ENCODE results near the gene ATAD3B.
"Not testable (repeated sequence)": the region's sequence is repeated elsewhere in the genome, so short reads cannot be mapped to it uniquely, and the experiment has no call there.

Gene ATAD3B

DNA sequence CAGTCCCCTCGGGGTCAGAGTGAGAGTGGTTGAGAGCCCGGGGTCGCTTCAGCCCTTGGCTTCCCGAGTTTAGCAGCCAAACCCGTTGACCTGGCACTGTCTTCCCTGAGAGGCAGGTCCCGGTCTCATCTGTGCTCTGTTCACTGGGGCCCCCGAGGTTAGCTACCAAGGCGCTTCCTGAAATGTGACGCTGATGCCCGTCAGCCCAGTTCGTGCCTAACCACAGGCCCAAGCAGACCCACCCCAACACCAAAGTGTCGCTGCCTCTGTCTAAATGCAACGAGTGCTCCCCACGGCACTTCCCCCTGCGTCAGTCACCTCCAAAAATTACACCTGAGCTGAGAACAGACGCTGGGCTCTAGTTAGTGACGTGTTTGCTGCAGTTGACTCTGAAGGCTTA is 4.4 kb downstream of the ATAD3B start:
- not testable (repeated sequence) for DNase-seq

DNA sequence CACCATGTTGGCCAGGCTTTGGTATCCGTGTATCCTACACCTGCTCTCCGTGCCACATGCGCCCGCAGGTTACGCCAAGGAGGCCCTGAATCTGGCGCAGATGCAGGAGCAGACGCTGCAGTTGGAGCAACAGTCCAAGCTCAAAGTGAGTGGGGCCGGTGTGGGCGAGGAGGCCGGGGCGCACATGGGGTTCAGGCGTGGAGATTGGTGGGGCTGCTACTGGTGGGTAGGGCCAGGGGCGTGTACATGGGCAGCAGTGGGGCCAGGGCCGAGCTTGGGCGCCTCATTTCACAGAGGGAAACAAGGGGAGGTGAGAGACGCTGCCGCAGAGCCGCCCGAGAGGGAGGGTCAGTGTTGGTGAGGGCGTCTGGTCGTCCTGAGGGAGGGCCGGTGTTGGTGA is 5.6 kb downstream of the ATAD3B start:
- no peak for DNase-seq

- DNase-seq = no peak
Observed at GRCh38 chr1:1479547-1480487, 8.3 kb downstream of the ATAD3B start.

DNA sequence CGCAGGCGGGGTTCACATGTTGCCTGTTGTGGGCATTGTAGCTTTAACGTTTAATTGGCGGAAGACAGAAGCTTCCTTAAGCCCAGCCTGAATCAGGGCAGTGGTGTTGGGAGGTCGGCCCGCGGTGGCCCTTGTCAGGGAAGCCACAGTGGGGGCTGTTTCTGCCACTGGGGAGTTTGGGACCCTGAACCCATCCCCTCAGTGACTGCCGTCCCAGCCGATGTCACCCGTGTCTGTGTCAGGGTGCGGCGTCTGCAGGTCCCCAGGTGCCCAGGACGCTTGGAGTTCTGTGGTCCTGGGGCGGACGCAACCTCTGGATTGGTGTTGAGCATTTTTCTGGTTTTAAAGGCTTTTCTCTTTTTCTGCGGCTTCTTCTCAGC is 8.9 kb downstream of the ATAD3B start:
- DNase-seq = not testable (repeated sequence)

DNA sequence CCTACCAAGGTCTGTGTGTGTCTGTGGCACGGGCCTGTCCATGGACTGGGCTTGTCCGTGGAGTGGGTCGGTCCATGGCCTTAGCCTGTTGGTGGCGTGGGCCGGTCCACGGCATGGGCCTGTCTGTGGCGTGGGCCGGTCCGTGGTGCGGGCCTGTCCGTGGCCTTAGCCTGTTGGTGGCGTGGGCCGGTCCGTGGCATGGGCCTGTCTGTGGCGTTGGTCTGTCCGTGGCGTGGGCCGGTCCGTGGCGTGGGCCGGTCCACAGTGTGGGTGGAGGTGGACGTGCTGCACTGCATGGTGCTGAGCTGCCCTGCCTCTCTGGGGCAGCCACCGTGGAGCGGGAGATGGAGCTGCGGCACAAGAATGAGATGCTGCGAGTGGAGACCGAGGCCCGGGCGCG is 10.2 kb downstream of the ATAD3B start:
- DNase-seq = not testable (repeated sequence)

GRCh38 chr1:1482856-1483255 is 11.3 kb downstream of the ATAD3B start:
- DNase-seq = no peak

GRCh38 chr1:1483714-1484113 is 12.1 kb downstream of the ATAD3B start:
- DNase-seq = no peak

DNA sequence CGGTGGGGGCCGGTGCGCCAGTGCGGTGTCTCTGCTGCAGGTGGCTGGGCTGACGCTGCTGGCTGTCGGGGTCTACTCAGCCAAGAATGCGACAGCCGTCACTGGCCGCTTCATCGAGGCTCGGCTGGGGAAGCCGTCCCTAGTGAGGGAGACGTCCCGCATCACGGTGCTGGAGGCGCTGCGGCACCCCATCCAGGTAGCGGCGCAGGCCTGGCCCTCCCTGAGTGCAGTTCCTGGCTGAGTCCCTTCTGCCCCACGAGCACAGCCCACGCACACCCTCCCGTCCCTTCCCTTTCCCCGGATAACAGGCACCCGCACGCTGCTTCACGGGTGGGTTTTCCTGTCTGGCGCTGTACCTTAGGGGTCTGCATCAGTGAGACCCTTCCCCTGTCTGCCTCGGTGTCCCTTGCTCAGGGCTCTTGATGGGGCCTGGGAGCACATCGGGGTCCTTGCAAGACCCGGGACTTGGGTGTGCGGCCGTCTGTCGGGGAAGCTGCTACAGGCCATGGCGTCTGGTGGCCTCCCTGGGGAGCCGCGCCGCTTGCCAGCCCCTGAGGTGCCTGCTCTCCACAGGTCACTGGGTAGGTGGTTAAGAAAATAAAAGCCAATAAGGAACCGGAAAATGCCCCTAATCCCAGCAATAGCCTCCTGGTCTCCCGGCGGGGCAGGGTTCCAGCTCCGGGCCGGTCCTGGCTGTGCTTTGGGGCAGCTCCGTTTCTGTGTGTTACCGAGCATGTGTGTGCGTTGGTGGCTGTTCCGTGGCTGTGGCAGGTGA is 13.6 kb downstream of the ATAD3B start:
- not testable (repeated sequence) for DNase-seq

DNA sequence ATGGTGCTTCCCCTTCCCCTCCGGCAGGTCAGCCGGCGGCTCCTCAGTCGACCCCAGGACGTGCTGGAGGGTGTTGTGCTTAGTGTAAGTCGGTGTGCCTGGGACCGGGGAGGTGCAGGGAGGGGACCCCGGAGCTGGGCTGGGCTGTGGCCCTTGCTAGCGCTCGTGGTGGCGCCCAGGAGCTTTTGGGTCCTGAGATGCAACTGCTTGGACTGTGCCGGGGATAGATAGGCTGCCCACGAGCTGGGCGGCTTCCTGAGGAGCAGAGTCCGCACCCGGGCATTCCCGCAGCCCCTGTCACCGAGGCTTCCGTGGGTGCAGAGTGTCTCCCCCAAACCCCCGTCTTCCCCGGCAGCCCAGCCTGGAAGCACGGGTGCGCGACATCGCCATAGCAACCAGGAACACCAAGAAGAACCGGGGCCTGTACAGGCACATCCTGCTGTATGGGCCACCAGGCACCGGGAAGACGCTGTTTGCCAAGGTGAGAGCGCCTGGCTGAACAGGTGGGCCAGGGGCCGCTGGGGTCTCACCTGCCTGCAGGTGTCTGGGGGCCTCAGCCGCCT is 14.3 kb downstream of the ATAD3B start:
- not testable (repeated sequence) for DNase-seq

GRCh38 chr1:1487701-1488100 is 16.1 kb downstream of the ATAD3B start:
- DNase-seq = no peak

GRCh38 chr1:1489231-1489630 is 17.7 kb downstream of the ATAD3B start:
- no peak for DNase-seq

DNA sequence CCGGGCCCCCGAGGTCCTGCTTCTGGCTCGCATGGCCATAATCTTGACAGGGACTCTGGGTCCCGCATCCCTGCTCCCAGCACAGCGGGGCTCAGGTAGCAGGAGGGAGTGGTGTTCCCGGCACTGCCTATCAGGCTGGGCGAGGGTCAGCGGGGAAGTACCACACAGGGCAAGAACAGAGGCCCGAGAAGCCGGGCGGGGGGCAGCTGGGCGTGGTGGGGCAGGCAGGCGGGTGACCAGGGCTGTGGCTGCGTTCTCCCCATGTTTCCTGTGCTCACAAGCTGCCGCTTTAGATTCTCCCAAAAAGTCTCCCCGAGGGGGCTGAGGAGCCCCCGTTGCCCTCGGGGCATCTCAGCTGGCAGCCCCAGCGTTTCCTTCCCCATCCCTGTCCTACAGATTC is 18.3 kb downstream of the ATAD3B start:
- DNase-seq = no peak

DNA sequence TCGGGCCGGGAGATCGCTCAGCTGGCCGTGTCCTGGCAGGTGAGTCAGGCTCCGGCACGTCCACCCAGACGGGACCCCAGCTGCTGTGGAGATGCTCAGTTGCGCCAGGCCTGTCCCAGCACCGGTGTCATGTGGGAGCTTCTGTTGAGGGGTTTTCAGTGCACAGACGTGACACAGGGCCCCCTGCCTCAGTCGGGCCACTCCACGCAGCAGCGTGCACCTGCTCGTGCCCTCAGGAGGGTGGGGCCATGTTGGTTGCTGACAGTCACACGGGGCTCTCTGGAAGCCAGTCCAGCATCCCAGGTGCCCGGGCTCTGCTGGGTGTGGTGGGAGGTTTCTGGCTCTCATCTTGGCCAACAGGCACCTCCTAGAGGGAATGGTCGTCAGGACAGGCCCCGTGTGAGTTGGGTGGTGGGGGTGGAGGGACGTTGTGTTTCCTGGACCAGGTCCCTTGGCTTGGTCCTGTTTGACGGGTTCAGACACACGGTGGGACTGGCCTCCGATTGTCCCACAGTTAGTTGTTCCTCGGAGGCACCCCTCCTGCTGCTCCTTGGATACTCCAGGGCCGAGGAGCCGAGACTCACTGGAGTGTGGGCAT is 19.2 kb downstream of the ATAD3B start:
- no peak for DNase-seq

GRCh38 chr1:1491601-1492000 is 20.0 kb downstream of the ATAD3B start:
- no peak for DNase-seq

- not testable (repeated sequence) for DNase-seq
Observed at GRCh38 chr1:1494311-1494710, 22.7 kb downstream of the ATAD3B start.

GRCh38 chr1:1495461-1495975 is 24.0 kb downstream of the ATAD3B start:
- not testable (repeated sequence) for DNase-seq

DNA sequence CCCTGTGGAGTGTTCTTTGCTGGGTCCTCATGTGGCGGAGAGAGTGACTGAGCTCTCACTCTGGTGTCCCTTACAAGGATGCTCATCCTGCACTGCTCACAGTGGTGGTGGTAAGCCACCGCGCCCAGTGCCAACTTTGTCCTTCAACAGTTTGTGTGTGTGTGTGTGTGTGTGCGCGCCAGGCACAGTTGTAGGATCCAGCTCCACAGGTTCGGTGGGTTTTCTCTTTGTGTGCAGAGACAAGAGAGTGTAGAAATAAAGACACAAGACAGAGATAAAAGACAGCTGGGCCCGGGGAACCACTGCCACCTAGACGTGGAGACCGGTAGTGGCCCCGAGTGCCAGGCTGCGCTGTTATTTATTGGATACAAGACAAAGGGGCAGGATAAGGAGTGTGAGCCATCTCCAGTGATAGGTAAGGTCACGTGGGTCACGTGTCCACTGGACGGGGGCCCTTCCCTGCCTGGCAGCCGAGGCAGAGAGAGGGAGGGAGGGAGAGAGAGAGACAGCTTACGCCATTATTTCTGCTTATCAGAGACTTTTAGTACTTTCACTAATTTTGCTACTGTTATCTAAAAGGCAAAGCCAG is 33.3 kb downstream of the ATAD3B start:
- DNase-seq = peak in 45 of 58 donors; percentile 2 to 64 (median 24)

GRCh38 chr1:1505366-1505798 is 33.8 kb downstream of the ATAD3B start:
- DNase-seq = peak in 21 of 58 donors; percentile 1 to 46 (median 21)

DNA sequence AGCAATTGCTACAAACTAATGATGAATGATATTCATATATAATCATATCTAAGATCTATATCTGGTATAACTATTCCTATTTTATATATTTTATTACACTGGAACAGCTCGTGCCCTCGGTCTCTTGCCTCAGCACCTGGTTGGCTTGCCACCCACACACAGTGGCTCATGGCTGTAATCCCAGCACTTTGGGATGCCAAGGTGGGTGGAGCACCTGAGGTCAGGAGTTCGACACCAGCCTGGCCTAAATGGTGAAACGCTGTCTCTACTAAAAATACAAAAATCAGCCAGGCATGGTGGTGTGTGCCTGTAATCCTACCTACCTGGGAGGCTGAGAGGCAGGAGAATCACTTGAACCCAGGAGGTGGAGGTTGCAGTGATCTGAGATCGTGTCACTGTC is 34.2 kb downstream of the ATAD3B start:
- DNase-seq = not testable (repeated sequence)

- DNase-seq = no peak
Observed at GRCh38 chr1:1507305-1507704, 35.7 kb downstream of the ATAD3B start.
